ENCODE data around the gene TNS4.

- TF ChIP-seq TAF1 (IDR thresholded peaks at IDR 0.05; ENCODE audit: low read depth, low read length) (no peak), POLR2AphosphoS5 (IDR thresholded peaks at IDR 0.05; ENCODE audit: low read depth, low read length) (no peak)
Measured at GRCh38 chr17:40491486-40491885, 9.9 kb downstream of the TNS4 start.

Measured in GM12891 (cell line).